Nephron progenitor cell (in vitro differentiated cells): Measurements from ENCODE around the gene MEIKIN.
"Not testable (repeated sequence)": the region's sequence is repeated elsewhere in the genome, so short reads cannot be mapped to it uniquely, and the experiment has no call there.

Experiments
- DNase-seq: peaks from one replicate; pipeline ENCODE4 v3.0.0; 2021
- H3K27ac Mint-ChIP-seq: 2 replicates; pipeline ENCODE4 v1.8.0; 2021; ENCODE audit warnings: mild to moderate bottlenecking, moderate library complexity, mixed read lengths
- H3K27me3 Mint-ChIP-seq: 2 replicates; pipeline ENCODE4 v1.8.0; 2021; ENCODE audit warnings: mild to moderate bottlenecking, low read depth, mixed read lengths; ENCODE audit not compliant: poor library complexity
- H3K36me3 Mint-ChIP-seq: 2 replicates; pipeline ENCODE4 v1.8.0; 2021; ENCODE audit warnings: low read depth, mixed read lengths
- H3K4me1 Mint-ChIP-seq: 2 replicates; pipeline ENCODE4 v1.8.0; 2021; ENCODE audit warnings: mixed read lengths
- H3K4me3 Mint-ChIP-seq: 2 replicates; pipeline ENCODE4 v1.8.0; 2021; ENCODE audit warnings: mild to moderate bottlenecking, moderate library complexity, mixed read lengths
- H3K9me3 Mint-ChIP-seq: 2 replicates; pipeline ENCODE4 v1.8.0; 2021; ENCODE audit warnings: mild to moderate bottlenecking, moderate library complexity, mixed read lengths
- TF ChIP-seq, protein P1 (sequence below): fragments of 200-600 bp; sonication (generic); IDR thresholded peaks from 2 replicates; pipeline ENCODE4 v1.5.0; 2021; ENCODE audit warnings: antibody characterized with exemption

The MEIKIN gene

GRCh38 chr5:131899686-131900085, 45.8 kb downstream of the MEIKIN start:
- Mint-ChIP-seq H3K4me3 (no peak overlapping the region), H3K9me3 (peaks cover 46% of the 10 kb centered on the region), H3K36me3 (no peaks in the 10 kb centered on the region), H3K27ac (no peak overlapping the region), H3K27me3 (peaks cover 4% of the 10 kb centered on the region), H3K4me1 (no peaks in the 10 kb centered on the region)
- TF ChIP-seq, protein P1, sequence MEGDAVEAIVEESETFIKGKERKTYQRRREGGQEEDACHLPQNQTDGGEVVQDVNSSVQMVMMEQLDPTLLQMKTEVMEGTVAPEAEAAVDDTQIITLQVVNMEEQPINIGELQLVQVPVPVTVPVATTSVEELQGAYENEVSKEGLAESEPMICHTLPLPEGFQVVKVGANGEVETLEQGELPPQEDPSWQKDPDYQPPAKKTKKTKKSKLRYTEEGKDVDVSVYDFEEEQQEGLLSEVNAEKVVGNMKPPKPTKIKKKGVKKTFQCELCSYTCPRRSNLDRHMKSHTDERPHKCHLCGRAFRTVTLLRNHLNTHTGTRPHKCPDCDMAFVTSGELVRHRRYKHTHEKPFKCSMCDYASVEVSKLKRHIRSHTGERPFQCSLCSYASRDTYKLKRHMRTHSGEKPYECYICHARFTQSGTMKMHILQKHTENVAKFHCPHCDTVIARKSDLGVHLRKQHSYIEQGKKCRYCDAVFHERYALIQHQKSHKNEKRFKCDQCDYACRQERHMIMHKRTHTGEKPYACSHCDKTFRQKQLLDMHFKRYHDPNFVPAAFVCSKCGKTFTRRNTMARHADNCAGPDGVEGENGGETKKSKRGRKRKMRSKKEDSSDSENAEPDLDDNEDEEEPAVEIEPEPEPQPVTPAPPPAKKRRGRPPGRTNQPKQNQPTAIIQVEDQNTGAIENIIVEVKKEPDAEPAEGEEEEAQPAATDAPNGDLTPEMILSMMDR = no peak
- no peak for DNase-seq

GRCh38 chr5:131883984-131884383, 61.5 kb downstream of the MEIKIN start:
- Mint-ChIP-seq H3K9me3 (peaks cover 1% of the 10 kb centered on the region), H3K4me1 (no peaks in the 10 kb centered on the region), H3K36me3 (no peaks in the 10 kb centered on the region), H3K27ac (no peak overlapping the region), H3K27me3 (peaks cover 10% of the 10 kb centered on the region), H3K4me3 (no peak overlapping the region)
- DNase-seq = no peak
- TF ChIP-seq, protein P1 = no peak

DNA sequence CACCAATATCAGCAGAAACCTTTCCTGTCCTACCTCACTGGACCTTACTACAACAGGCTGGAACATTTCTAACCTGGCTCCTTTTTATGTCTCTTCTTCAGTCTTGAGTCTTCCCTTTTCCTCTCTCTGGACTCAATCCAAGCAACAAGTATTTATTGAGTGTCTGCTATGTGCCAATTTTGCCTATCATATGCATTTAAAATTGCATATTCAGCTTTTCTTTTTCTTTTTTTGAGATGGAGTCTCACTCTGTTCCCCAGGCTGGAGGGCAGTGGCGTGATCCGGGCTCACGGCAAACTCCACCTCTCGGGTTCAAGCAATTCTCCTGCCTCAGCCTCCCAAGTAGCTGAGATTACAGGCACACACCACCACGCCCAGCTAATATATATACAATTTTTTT, 65.8 kb downstream of the MEIKIN start:
- no peak overlapping the region for H3K27ac Mint-ChIP-seq
- no peaks in the 10 kb centered on the region for H3K36me3 Mint-ChIP-seq
- peaks cover 12% of the 10 kb centered on the region for H3K9me3 Mint-ChIP-seq
- H3K4me1 Mint-ChIP-seq = no peaks in the 10 kb centered on the region
- H3K27me3 Mint-ChIP-seq = peaks cover 4% of the 10 kb centered on the region
- TF ChIP-seq, protein P1 = no peak
- H3K4me3 Mint-ChIP-seq = no peak overlapping the region
- DNase-seq = no peak

DNA sequence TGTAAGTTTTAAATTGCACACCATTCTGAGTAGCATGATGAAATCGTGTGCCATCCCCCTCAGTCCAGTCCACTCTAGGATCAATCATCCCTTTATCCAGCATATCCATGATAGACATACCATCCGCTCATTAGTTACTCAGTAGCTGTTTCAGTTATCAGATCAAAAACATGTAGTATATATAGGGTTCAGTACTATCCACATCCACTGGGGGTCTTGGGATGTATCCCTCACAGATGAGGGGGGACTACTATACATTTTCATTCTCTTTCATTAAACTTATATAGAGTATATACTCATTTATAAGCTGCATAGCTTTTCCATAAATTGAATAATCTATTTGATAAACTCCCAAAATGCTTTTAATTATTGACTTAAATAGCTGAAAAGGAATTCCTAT, 67.6 kb downstream of the MEIKIN start:
- no peak for DNase-seq
- TF ChIP-seq, protein P1 = no peak
- Mint-ChIP-seq H3K9me3 (peaks cover 18% of the 10 kb centered on the region), H3K27me3 (peaks cover 4% of the 10 kb centered on the region), H3K4me3 (no peak overlapping the region), H3K27ac (no peak overlapping the region), H3K36me3 (no peaks in the 10 kb centered on the region), H3K4me1 (no peaks in the 10 kb centered on the region)

GRCh38 chr5:131871251-131871650, 74.2 kb downstream of the MEIKIN start:
- not testable (repeated sequence) for DNase-seq, H3K4me3 Mint-ChIP-seq, H3K4me1 Mint-ChIP-seq, H3K36me3 Mint-ChIP-seq, H3K27ac Mint-ChIP-seq, H3K27me3 Mint-ChIP-seq
- peaks cover 72% of the 10 kb centered on the region for H3K9me3 Mint-ChIP-seq

DNA sequence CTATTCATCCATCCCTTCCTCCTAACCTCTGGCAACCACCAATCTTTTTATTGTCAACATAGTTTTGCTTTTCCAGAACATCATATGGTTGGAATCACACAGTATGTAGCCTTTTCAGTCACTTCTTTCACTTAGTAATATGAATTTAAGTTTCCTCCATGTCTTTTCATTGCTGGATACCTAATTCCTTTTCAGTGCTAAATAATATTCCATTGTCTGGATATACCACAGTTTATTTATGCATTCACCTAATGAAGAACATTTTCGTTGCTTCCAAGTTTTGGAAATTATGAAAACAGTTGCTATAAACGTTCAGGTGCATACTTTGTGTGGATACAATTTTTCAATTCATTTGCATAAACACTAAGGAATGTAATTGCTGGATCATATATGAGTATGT, 77.9 kb downstream of the MEIKIN start:
- Mint-ChIP-seq H3K27ac (no peak overlapping the region), H3K9me3 (peaks cover 92% of the 10 kb centered on the region), H3K4me1 (no peaks in the 10 kb centered on the region), H3K36me3 (peaks cover 6% of the 10 kb centered on the region), H3K27me3 (peaks cover 6% of the 10 kb centered on the region), H3K4me3 (no peak overlapping the region)
- DNase-seq = no peak
- TF ChIP-seq, protein P1 = no peak
